IPS DF 6.9 (cell line): ENCODE data around the gene ENPP7.

ENCODE experiments used
- DNase-seq: peaks from one replicate; pipeline ENCODE4 v3.0.0-alpha.2; 2013; ENCODE audit warnings: low read depth, low spot score
- H3K27ac ChIP-seq: one replicate; pipeline ENCODE4 v1.5.1; 2013; ENCODE audit warnings: low read length, control low read depth
- H3K27me3 ChIP-seq: 2 replicates; pipeline ENCODE4 v1.6.1; 2013; ENCODE audit warnings: mild to moderate bottlenecking, low read length; ENCODE audit not compliant: control insufficient read depth, insufficient read depth
- H3K36me3 ChIP-seq: 2 replicates; pipeline ENCODE4 v1.6.1; 2013; ENCODE audit warnings: low read length; ENCODE audit not compliant: control insufficient read depth, insufficient read depth
- H3K4me1 ChIP-seq: 2 replicates; pipeline ENCODE4 v1.6.1; 2013; ENCODE audit warnings: low read length; ENCODE audit not compliant: control insufficient read depth, insufficient read depth
- H3K4me3 ChIP-seq: 2 replicates; pipeline ENCODE4 v1.5.1; 2013; ENCODE audit warnings: mild to moderate bottlenecking, low read length
- H3K9me3 ChIP-seq: 2 replicates; pipeline ENCODE4 v1.6.1; 2013; ENCODE audit warnings: low read length, inconsistent platforms; ENCODE audit not compliant: control insufficient read depth, insufficient read depth
- WGBS: extraction: QIAGEN DNeasy Blood & Tissue Kit; methylation state at CpG from one replicate; pipeline ENCODE4 v1.1.7; 2013; ENCODE audit warnings: mixed read lengths, missing lambda C conversion rate; ENCODE audit not compliant: insufficient read length, insufficient coverage; 5-methylcytosine and 5-hydroxymethylcytosine counted together

The ENPP7 gene

DNA sequence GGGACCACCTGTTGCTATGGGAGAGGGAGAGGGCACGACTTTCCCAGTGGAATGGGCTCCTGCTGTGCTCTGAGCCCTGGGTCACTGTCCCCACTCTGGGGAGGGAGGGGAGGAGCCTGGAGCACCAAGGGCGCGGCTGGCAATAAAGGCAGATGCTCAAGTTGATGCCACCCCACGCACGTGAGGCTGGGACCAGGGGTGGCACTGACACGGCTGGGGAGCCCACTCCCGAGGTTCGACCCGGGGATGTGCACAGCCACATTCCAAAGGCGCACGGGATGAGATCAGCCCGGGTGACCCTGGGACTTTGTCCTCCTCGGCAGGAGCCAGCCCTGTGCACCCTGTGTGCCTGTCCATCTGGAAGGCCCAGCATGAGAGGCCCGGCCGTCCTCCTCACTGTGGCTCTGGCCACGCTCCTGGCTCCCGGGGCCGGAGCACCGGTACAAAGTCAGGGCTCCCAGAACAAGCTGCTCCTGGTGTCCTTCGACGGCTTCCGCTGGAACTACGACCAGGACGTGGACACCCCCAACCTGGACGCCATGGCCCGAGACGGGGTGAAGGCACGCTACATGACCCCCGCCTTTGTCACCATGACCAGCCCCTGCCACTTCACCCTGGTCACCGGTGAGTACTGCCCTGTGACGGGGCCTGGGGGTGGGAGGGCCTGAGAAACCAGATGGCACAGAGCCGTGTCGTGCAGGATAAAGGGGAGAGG lies at the start of gene ENPP7:
Gene ENPP7, plus strand, starts transcription at position 175 of the 715 bp plus-strand sequence. Its CDS starts 197 bp downstream, at position 372.
- H3K4me1 ChIP-seq, result no peaks in the 10 kb centered on the region
- no peak for DNase-seq

DNA sequence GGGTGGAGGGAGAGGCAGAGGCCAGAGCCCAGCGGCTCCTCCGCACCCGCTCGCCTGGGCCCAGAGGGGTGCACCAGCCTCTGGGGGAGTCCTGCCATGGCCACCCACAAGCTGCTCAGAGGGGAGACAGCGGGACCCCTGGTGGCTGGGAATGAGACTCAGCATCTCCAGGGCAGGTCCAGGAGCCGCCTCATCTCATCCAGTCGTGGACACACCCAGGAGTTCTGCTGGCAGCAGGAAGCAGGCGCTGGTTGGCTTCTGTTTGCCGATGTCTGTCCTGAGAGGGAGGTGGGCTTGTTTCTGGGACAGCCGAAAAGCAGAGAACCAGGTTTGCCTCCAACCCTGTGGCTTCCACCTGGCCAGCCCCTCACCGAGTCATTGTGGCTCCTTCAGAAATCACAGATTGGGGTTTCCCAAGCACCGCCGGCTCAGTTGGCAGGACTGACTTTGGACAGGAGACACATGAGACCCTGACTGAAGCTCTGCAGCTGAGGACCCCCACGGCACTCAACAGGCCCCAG lies 49.6 kb upstream of the ENPP7 start:
- H3K27me3 ChIP-seq, result no peaks in the 10 kb centered on the region
- no CpG with 5 or more reads among the region's 14 CpGs for WGBS
- H3K4me3 ChIP-seq, result no peak overlapping the region
- no peaks in the 10 kb centered on the region for H3K9me3 ChIP-seq
- H3K27ac ChIP-seq, result no peak overlapping the region
- H3K36me3 ChIP-seq, result no peaks in the 10 kb centered on the region
- DNase-seq, result no peak
- no peaks in the 10 kb centered on the region for H3K4me1 ChIP-seq

More for the DNA sequence above, at the start of gene ENPP7:
- no peak within 1 kb of the TSS for H3K4me3 ChIP-seq
- no peaks in the 10 kb centered on the region for H3K9me3 ChIP-seq
- H3K36me3 ChIP-seq, result no peaks in the 10 kb centered on the region
- no CpG with 5 or more reads among the region's 33 CpGs for WGBS
- H3K27ac ChIP-seq, result no peak within 1 kb of the TSS
- H3K27me3 ChIP-seq, result no peaks in the 10 kb centered on the region

DNA sequence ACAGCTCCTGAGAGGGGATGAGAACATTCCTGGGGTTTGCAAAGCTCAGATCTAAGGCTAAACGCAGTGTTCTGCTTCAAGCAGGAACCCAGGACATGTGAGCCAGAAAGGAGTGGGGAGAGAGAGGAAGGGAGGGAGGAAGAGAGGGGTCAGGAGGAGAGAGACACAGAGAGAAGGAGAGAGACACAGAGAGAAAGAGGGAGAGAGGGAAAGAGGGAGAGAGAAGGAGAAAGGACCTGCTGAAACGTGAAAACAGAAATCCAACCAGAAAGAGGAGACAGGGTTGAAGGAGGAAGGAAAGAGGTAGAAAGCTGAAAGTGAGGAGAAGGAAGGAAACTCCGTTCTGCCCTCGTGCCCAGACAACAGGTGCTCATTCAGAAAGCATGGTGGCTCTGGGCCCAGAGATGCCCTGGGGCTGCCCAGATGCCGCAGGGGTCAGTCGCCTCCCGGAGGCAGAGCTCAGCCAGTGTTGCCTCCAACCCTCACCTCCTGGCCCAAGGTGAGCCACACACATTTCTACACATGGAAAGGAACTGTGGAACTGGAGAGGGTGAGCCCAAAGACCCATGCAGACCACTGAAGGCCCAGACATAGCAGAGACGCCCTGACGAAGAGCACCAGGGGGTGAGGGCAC lies 49.0 kb upstream of the ENPP7 start:
- H3K27ac ChIP-seq, result no peak overlapping the region
- H3K27me3 ChIP-seq, result no peaks in the 10 kb centered on the region
- WGBS, result no CpG with 5 or more reads among the region's 9 CpGs

GRCh38 chr17:79683365-79683764 lies 47.4 kb upstream of the ENPP7 start:
- H3K4me1 ChIP-seq, result no peaks in the 10 kb centered on the region
- H3K27ac ChIP-seq, result no peak overlapping the region

More for the DNA sequence above, 49.0 kb upstream of the ENPP7 start:
- H3K36me3 ChIP-seq, result no peaks in the 10 kb centered on the region
- no peaks in the 10 kb centered on the region for H3K9me3 ChIP-seq
- H3K4me3 ChIP-seq, result no peak overlapping the region
- DNase-seq, result no peak
- no peaks in the 10 kb centered on the region for H3K4me1 ChIP-seq

DNA sequence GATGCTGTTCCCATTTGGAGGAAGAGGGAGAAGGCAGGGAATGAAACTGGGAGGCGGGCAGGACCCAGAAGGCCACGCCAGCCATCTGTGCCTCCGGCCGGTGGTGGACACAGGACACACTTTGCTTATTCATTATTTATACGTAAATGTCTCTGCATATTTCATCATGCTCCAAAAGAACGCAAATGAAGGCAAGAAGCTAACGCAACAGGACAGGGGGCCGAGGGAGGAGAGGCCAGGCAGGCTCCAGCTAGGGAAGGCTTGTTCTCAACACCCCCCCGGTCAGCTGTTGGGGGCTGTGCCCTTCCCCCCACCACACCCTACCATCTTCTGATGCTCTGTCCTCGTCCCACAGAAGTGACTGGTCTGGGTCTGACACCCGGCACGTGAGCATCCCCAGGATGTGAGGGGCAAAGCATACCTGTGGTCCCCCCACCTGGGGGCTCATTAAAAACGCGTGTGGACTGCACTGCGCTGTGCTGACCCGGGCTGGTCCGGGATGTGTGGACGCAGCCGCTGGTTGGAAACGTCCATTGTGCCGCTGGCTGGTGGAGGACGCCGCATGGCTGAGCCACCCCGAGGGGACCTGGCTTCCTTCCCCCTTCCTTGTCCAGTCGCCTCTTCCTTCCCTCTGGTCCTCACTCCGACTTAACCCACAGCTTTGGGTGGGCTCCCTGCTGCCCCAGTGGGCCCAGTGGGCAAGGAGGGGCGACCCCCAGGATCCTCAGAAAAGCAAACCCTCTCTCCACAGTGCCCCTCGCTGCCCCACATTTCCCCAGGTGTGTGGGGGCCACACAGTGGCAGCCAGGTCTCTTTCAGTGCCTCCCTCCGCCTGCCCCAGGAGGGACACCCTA lies 46.4 kb upstream of the ENPP7 start:
- DNase-seq, result no peak
- H3K27me3 ChIP-seq, result no peaks in the 10 kb centered on the region
- H3K27ac ChIP-seq, result no peak overlapping the region
- no peaks in the 10 kb centered on the region for H3K4me1 ChIP-seq
- H3K36me3 ChIP-seq, result no peaks in the 10 kb centered on the region
- WGBS, result no CpG with 5 or more reads among the region's 29 CpGs
- no peaks in the 10 kb centered on the region for H3K9me3 ChIP-seq
- H3K4me3 ChIP-seq, result no peak overlapping the region

More at GRCh38 chr17:79683365-79683764, 47.4 kb upstream of the ENPP7 start:
- DNase-seq, result no peak
- no peaks in the 10 kb centered on the region for H3K9me3 ChIP-seq
- H3K36me3 ChIP-seq, result no peaks in the 10 kb centered on the region
- no CpG with 5 or more reads among the region's 12 CpGs for WGBS
- no peak overlapping the region for H3K4me3 ChIP-seq
- no peaks in the 10 kb centered on the region for H3K27me3 ChIP-seq

GRCh38 chr17:79685121-79685520 lies 45.6 kb upstream of the ENPP7 start:
- Histone ChIP-seq H3K27me3 (no peaks in the 10 kb centered on the region), H3K36me3 (no peaks in the 10 kb centered on the region)
- no CpG with 5 or more reads among the region's 9 CpGs for WGBS

DNA sequence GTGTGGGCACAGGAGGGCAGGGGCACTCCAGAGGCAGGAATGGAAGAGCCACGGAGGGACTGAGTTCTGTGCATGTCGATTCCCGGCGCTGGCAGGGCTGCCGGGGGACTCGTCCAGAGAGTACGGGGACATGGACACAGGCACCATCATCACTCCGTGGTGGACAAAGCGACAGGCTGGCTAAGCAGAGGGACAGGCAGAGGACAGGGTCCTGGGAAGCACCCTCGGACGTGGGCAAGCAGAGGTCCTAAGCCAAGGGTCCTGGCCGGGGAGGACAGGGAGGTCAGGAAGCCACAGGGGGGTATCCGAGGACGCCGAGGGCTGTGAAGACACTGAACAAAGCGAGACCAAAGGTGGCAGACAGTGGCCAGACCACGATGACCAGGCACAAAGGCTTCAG lies 44.3 kb upstream of the ENPP7 start:
- no peaks in the 10 kb centered on the region for H3K27me3 ChIP-seq

More at GRCh38 chr17:79685121-79685520, 45.6 kb upstream of the ENPP7 start:
- Histone ChIP-seq H3K27ac (no peak overlapping the region), H3K4me3 (no peak overlapping the region), H3K4me1 (no peaks in the 10 kb centered on the region), H3K9me3 (no peaks in the 10 kb centered on the region)
- no peak for DNase-seq

GRCh38 chr17:79690466-79690865 lies 40.3 kb upstream of the ENPP7 start:
- no peak for DNase-seq
- Histone ChIP-seq H3K9me3 (no peaks in the 10 kb centered on the region), H3K36me3 (no peaks in the 10 kb centered on the region), H3K4me1 (peaks cover 8% of the 10 kb centered on the region), H3K27me3 (no peaks in the 10 kb centered on the region), H3K4me3 (no peak overlapping the region), H3K27ac (no peak overlapping the region)
- WGBS, result no CpG with 5 or more reads among the region's 10 CpGs

More for the DNA sequence above, 44.3 kb upstream of the ENPP7 start:
- no CpG with 5 or more reads among the region's 17 CpGs for WGBS
- H3K4me1 ChIP-seq, result peaks cover 3% of the 10 kb centered on the region
- DNase-seq, result no peak
- H3K4me3 ChIP-seq, result no peak overlapping the region
- H3K36me3 ChIP-seq, result no peaks in the 10 kb centered on the region
- no peaks in the 10 kb centered on the region for H3K9me3 ChIP-seq
- no peak overlapping the region for H3K27ac ChIP-seq

DNA sequence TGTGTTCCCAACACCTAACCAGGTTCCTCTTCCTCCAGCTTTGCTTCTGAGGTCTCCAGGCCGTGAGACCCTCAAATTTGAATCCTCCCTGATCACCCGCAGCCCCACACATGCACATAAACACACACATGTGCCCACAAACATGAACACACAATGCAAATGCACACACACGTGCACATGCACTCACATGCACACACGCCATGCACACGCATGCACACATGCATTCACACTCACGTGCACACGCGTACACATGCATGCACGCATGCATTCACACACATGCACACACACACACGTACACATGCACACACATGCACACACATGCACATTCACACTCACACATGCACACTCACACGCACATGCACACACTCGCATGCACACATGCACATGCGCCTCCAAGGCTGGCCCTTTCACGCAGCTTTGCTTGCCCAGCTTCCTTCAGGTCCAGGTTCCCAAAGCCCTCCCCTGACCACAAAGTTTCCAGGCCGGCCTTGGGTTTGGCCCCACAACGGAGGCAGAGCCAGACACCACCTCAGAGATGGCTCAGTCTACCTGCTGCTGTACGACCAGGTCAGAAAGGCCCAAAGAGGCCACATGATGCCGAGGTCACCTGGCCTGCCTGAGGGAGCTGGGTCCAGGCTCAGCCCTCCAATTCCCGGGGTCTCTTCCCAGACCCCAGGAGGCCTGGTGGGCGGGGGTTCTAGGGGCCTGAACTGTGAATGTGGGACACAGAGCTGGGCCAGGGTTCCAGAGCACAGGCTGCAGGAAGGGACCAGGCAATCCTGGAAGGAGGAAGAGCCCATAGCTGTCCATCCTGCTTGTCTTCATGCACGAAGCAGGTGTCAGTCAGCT lies 39.5 kb upstream of the ENPP7 start:
- Histone ChIP-seq H3K4me1 (peaks cover 8% of the 10 kb centered on the region), H3K27ac (no peak overlapping the region), H3K9me3 (no peaks in the 10 kb centered on the region), H3K4me3 (no peak overlapping the region), H3K27me3 (no peaks in the 10 kb centered on the region), H3K36me3 (no peaks in the 10 kb centered on the region)
- no CpG with 5 or more reads among the region's 21 CpGs for WGBS
- no peak for DNase-seq
